IMR-90 (cell line): ENCODE results near the gene IL1RAPL1.

Experiments
- BHLHE40 ChIP-seq: fragments of 150-350 bp; IDR thresholded peaks from 2 replicates; pipeline ENCODE4 v1.6.1; 2016; ENCODE audit warnings: mild to moderate bottlenecking, low read depth, low read length
- CTCF ChIP-seq: conservative IDR thresholded peaks from 2 replicates; pipeline ENCODE4 v1.5.1; 2012; ENCODE audit warnings: mild to moderate bottlenecking, low read depth, low read length, improper control_type of control experiment
- POLR2A ChIP-seq: IDR thresholded peaks from 2 replicates; pipeline ENCODE4 v1.6.1; 2012; ENCODE audit warnings: mild to moderate bottlenecking, low read depth, low read length

- no peak for TF ChIP-seq CTCF
- TF ChIP-seq BHLHE40, result no peak
- TF ChIP-seq POLR2A, result no peak
Observed at GRCh38 chrX:28584025-28584424, 3.2 kb upstream of the IL1RAPL1 start.
